GM19452 (cell line): ENCODE results near the gene C16orf96.

Experiments used
- ATAC-seq: cut with Tn5 transposase; IDR thresholded peaks from one replicate; pipeline ENCODE4 v1.9.1; 2021; ENCODE audit not compliant: unreplicated experiment

C16orf96 gene

DNA sequence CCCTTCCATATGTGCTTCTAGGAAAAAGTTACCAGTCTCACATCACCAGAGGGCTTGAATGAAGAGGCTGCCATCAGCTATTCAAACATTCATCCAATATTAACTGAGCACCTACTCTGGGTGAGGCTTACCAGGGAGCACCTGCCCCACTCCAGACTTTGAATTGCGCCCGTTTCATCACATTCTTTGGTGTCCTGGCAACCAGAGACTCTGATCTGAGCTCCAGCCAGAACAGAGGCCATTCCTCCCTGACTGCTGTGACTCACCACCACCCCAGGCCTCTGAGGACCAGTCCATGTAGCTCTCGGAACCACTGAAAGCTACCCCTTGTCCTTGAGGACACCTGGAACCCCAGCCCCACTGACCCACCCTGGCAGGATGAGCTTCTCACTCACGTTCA lies at the start of gene C16orf96:
Gene C16orf96 (plus strand): TSS at position 229 of the 400 bp plus-strand sequence. CDS start 150 bp downstream, at position 379.
- no peak for ATAC-seq

DNA sequence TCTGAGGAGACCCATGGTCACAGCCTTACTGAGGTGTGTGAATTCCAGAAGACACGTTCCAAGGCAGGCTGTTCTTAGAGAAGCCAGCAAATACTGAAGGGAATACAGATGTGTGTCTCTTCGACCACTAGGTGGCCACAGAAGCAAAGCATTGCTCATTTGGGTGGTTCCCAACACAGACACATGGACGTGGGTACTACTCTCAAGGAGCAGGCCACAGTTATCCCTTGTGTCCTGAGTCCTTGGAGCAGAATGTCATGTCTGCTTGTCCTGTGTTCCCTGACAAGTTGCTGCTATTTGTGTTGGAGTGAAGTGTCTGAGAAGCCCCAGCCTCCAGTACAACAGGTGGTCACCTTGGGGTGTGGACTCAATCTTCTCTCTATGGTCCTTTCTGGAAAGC lies 49.7 kb upstream of the C16orf96 start:
- peak; percentile 62 for ATAC-seq

DNA sequence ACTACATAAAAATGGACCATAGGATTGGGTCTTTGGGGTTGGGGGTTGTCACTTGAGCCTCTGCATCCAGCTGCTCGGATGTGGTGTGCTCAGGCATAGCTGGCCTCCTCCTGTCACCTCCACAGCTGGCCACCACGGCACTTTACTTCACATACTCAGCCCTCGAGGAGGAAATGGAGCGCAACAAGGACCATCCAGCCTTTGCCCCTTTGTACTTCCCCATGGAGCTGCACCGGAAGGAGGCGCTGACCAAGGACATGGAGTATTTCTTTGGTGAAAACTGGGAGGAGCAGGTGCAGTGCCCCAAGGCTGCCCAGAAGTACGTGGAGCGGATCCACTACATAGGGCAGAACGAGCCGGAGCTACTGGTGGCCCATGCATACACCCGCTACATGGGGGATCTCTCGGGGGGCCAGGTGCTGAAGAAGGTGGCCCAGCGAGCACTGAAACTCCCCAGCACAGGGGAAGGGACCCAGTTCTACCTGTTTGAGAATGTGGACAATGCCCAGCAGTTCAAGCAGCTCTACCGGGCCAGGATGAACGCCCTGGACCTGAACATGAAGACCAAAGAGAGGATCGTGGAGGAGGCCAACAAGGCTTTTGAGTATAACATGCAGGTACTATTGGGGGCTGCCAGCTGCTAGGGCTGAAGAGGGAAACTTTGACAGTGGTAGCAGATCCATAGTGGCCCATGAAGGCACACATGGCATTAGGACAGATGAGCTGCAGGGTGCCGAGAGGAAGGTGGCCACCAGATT lies 48.4 kb upstream of the C16orf96 start:
- no peak for ATAC-seq

DNA sequence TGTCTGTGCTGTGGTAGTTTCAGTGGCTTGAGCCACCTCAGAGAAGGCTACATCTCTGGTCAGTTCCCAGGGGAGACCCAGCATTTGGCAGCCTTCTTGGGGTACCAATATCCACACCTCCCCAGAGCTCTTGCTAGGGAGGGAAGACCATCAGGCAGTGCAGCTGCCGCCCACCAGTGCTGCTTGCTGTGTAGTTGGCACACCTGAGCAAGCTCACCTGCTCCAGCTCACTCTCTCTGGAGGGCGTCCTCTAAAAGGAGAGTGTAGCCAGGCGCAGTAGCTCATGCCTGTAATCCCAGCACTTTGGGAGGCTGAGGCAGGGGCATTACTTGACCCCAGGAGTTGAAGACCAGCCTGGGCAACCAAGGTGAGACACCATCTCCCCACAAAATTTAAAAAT lies 47.3 kb upstream of the C16orf96 start:
- no peak for ATAC-seq

DNA sequence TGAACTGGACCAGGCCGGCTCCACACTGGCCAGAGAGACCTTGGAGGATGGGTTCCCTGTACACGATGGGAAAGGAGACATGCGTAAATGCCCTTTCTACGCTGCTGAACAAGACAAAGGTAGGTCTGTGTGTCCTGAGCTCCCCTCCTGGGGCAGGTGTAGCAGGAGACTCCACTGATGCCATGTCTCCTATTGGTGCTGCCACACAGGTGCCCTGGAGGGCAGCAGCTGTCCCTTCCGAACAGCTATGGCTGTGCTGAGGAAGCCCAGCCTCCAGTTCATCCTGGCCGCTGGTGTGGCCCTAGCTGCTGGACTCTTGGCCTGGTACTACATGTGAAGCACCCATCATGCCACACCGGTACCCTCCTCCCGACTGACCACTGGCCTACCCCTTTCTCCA lies 46.7 kb upstream of the C16orf96 start:
- no peak for ATAC-seq

DNA sequence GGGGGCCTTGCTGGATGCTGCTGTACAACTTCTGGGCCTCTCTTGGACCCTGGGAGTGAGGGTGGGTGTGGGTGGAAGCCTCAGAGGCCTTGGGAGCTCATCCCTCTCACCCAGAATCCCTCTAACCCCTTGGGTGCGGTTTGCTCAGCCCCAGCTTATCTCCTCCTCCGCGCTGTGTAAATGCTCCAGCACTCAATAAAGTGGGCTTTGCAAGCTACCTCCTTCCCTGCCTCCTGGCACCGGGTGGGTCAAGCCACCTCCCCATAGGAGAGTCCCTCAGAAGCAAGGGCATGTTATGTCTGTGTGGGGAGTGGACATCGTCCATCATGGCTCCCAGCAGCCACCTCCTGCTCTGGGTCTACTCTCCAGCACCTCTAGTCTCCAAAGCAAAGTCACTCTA lies 46.0 kb upstream of the C16orf96 start:
- ATAC-seq = no peak

DNA sequence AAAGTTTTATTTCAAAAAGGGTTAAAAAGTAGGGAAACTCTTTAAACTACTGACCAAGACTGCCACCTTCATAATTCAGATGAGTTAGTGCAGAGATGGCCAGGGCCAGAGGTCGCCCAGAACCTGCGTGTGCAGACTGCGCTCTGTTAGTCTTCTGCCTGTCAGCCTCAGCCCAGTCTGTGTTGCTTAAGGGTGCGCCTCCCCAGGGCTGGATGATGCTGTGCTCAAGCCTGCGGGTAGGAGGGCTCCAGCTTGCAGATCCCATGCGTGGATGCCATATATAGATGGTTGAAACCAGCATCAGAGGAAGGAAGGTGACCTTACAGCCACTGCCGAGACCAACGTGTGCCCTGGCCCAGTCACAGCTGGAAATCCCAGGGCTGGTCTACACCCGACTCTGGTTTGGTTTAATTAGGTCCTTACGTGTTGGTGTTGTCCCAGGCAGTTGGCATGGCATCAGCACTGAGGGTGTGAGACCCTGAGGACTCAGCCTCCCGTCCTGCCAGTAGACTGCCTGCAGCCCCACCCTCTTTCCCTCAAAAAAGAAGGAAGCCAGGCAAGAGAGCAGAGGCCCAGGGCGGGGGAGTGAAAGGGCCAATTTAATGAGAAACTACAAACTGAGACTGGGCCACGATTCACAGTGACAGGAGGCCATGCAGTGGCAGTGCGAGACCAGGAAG lies 45.3 kb upstream of the C16orf96 start:
- no peak for ATAC-seq

DNA sequence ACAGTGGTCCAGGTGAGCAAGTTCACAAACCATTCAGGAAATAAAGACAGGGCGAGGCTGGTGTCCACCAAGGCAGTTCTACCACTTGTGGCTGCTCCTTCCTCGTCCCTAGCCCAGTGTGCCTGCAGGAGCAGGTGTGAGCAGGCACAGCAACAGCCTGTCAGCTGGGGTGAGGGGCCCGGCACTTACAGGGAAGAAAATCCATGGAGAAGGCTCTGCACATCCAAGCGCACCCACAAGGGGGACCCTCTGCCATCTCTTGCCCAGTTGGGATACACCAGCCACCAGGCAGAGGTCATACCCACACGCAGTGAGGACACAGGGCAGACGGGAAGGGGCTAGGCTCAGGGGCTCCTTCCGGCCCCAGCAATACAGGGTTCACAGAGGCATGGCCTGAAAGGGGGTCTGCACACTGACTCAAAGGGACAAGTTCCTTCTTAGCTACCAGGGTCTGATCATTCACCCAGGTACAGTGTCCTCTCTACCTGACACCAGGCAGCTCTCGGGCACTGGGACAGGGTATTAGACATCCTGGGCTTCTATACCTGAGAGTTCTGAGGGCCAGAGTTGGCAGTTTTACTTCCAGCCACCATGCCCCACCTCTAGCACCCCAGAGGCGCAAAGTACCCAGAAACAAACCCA lies 44.6 kb upstream of the C16orf96 start:
- no peak for ATAC-seq

DNA sequence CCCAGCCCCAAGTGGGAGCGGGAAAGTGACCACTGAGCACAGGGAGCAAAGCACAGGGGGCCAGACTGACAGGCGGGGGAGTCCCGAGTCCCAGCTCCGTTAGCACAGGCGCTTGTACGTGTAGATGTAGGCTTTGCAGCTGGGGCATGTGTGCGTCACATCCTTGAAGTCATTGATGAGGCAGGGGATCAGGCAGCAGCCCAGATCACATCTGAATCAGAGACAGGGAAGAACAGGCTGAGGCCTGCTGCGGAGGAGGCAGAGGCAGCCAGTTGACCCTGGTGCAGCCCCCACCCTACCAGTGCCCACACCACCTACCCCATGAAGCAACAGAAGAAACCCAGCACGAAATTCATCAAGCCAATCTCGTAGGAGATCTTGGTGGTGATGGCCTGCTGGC lies 43.7 kb upstream of the C16orf96 start:
- no peak for ATAC-seq

DNA sequence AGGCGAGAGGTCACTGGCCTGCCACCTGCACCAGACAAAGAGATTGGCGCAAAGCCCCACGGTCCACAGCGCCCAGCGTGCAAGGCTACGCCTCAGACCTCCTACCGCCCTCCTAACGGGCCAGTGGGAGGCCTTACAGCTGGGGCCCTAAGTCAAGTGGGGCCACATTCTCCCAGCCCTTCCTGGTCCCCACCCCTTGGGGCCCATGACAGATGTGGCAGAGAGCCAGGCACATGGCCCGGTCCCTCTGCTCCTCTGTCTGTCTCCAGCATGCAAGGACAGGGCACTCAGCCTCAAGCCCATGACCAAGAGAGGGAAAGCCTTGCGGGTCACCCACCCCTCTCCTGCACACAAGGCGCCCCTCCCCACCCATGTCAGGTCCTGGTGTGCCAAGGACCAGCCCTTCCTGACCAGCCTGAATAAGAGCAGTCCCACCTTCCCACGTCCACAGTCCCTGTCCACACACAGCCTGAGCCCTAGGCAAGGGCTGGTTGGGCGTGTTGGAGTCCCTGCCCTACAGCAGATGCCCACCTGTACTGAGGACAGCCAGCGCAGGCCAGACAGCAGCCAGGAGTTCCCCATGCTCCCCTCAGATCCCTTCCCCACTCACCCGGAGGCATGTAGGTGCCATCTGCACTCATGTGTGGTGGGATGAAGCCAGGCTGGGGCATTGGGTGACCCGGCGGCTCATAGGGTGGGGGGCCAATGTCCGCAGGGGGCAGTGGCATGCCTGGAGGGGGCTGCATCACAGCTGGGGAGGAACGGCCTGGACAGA lies 42.9 kb upstream of the C16orf96 start:
- ATAC-seq = no peak

DNA sequence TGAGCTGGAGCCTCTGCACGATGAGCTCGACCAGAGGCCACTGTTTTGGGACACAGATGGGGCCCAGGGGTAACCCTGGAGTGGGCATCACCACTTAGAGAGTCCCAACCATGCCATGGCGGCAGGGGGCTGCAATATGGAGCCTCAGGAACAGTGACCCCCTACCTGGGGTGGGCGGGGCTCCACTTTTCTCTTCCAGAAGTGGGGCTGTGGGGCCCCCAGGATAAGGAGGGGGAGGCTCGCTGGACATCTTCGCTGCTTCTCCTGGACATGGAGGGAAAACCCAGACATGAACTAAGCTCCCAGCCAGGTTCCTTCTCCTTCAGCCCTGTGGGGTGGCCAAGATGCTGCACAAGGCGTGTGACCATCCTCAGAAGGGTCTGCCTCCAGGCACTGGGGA lies 42.3 kb upstream of the C16orf96 start:
- no peak for ATAC-seq

DNA sequence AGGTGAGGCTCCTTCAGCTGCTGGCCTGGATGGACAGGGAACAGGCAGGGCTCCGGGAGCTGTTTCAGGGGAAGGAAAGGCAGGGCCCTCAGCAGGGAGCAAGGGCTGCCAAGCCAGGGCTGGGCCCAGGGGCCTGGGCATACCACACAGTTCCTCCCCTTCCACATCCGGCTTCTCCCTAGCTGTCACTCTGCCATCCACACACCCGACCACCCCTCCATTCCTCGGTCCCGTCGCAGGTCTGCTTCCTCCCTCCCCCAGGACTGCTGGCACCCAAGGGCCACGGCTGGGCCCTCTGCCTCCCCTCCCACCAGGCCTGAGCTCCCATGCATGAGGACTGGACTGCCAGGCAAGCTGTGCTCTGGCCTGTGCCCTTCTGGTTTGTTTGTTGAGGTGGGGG lies 41.5 kb upstream of the C16orf96 start:
- no peak for ATAC-seq

DNA sequence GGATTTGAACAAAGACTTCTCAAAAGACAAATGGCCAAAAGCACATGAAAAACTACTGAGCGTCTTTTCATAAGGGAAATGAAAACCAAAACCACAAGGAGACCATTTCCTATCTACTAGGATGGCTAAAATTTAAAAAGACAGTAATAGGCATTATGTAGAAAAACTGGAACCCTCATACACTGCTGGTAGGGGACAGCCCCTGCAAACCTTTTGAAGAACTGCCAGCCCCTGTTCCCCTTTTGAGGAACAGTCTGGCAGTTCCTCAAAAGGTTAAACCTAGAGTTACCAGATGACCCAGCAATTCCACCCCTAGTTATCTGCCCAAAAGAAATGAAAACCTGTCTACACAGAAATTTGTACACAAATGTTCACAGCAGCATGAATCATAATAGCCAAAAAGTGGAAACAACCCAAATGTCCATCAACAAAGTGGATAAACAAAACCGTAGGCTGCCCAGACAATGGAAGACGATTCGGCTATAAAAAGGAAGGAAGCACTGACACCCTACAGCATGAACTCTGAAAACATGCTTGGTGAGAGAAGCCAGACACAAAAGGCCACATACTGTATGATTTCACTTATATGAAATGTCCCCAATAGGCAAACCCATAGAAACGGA lies 40.4 kb upstream of the C16orf96 start:
- ATAC-seq = peak; percentile 70

DNA sequence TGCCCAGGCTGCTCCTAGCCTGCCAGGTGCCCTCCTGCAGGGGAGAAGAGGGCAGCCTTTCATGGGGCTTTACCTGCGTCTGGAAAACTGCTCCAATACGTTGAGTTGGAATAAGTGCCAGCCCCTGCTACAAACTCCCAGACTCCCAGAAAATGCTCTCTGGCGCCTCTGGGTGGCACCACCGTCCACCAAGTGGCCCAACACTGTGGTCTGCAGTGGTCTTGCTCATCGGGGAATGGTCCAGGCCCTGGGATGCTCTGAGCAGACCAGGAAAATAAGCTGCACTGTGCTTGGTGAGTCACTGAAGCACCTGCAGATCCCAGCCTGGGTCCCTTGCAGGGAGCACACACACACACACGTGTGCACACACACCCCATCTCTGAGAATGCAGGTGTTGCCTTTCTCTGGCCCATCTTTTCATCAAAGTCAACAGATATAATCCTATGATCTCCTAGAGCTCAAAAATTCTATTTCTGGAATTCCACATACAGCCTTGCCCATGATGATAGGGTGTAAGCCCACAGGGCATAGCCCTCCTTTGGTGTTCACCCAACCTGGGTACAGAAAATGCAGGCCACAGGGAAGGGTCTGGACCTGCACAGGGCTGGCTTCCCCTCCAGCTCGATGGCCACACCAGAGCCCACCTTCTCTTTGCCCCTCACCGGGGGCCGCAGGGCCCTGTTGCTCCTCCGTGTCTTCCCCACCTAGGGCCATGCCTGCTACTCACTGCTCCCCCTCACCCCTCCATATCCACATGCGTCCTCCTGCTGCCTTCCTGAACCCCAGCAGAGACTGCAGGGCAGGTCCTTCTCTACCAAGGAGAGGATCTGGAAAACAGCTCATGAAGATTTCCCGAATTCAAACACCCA lies 38.1 kb upstream of the C16orf96 start:
- no peak for ATAC-seq

DNA sequence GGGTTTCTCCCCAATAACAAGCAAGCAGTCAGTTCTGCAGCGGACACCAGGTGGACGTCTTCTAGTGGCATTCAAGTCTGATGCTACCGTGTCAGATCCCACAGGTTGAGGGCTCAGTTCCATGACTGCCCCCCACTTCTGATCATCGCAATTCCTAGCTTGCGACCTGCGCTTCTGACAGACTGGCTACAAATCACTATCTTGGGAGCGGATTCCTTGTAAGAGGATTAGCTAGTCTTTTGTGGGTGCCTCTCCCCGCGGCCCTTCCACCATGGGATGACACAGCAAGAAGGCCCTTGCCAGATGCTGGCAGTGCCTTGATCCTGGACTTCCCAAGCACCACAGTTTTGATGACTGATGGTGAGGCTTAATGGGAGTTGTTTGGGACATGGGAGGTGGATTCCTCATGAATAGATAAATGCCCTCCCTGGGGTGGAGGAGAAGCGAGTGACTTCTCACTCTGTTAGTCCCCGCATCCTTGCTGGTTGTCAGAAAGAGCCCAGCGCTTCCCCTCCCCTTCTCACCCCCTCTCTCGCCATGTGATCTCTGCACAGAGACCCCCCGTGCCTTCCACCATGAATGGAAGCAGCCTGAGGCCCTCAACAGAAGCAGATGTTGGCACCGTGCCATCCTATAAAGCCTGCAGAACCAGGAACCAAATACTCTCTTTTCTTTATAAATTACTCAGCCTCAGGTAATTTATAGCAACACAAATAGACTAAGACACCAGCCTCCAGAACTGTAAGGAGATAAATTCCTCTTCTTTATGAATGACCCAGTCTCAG lies 36.7 kb upstream of the C16orf96 start:
- no peak for ATAC-seq

DNA sequence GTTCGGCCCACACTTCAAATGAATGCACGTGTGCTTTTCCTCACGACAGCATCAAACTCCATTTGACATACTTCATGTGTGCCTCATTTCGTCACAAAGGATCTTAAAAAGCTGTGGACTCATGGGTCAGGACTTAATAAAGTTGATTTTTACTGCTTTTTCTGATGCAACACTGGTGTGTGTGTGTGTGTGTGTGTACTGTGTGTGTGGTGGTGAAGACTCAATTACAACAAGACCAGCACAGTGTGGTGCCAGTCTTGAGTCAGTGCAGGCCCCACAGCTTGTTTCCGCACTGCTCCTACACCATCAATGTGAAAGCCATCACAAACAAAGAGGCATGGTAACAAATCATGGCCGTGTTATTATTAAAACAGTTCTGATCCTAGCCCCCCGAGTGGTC lies 35.2 kb upstream of the C16orf96 start:
- ATAC-seq = no peak

DNA sequence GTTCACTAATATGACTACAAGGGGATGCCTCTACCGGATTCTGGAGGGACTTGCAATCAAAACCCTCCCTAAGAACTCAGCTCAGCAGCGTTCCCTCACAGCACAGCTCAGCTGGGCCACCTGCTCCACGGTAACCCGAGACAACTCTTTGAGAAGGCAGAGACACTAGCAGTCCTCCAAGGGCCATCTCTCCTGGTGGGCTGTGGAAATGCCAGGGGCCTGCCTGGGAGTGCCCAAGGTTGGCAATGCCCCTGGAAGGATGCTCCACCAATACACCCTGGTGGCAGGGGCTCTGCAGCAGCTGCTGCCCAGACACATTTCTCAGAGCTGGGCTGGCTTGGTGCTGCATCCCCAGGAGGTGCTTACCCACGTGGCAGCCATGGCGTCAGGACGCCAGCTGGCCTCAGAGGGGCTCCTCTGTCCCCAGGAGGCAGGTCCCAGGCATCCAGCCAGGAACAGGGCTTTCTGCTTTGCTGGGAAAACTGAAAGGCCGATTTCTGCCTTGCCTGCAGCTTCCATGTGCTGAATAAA lies 34.0 kb upstream of the C16orf96 start:
- no peak for ATAC-seq

DNA sequence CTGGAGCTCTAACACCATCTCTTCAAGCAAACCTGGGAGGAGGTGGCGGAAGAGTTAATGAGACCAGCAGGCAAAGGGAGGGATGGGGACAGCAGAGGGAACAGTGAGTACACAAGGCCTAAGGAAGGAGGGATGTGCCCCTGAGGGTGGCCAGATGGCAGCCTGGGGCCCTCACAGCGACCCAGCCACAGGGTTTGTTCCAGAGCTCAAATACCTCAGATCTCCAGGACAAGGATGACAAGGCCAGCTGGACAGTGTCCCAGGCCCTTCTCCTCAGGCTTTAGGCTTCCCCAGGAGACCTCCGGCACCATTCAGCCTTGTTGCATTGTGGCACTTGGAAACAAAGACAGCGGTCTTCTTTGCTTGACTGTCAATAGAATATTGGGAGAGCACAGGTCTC lies 32.5 kb upstream of the C16orf96 start:
- ATAC-seq = no peak

DNA sequence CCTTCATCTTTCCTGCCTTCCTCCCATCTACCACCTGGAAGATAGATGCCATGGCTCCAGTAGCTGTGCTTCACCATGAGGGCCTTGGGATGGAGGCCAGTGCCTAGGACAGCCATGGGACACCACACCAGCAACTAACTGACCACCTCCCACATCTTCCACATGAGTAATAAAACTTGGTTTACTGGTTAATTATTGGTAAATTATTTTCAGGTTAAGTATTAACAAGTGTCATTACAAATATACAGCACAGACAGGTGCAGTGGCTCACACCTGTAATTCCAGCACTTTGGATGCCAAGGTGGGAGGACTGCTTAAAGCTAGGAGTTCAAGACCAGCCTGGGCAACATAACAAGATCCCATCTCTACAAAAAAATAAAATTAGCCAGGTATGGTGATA lies 31.6 kb upstream of the C16orf96 start:
- ATAC-seq = no peak
